Spleen (tissue), 11 donors: ENCODE results near the gene CD80. TPM values are rescaled to one million over a fixed set of nuclear protein-coding genes. Genes with fewer than 3 reads are reported as not detected.
"Not testable (repeated sequence)": the region's sequence is repeated elsewhere in the genome, so short reads cannot be mapped to it uniquely, and the experiment has no call there.

Source experiments
- DNase-seq: peaks from one replicate; pipeline ENCODE4 v3.0.0-alpha.2; 2020
- H3K27ac ChIP-seq, 8 donors: fragments of 200-600 bp; sonication (generic) in 7 of 8; 1 replicate in 4 of 8; 2 replicates in 4 of 8; pipeline versions ENCODE4 v1.5.0 to v1.8.0; 2016 to 2021; ENCODE audit warnings: inconsistent platforms in 4 of 8, mild to moderate bottlenecking in 4 of 8, moderate library complexity in 1 of 8
- H3K27me3 ChIP-seq, 7 donors: fragments of 200-600 bp; sonication (generic) in 6 of 7; replicated peaks in 1 of 7; 1 replicate in 4 of 7; 2 replicates in 3 of 7; pipeline versions ENCODE4 v1.5.0 to v1.8.0; 2016 to 2021; ENCODE audit warnings: inconsistent platforms in 3 of 7, mild to moderate bottlenecking in 1 of 7
- H3K36me3 ChIP-seq, 6 donors: fragments of 200-600 bp; sonication (generic) in 5 of 6; 1 replicate in 4 of 6; 2 replicates in 2 of 6; pipeline versions ENCODE4 v1.5.0 to v1.8.0; 2016 to 2021; ENCODE audit warnings: inconsistent platforms in 2 of 6
- H3K4me1 ChIP-seq, 6 donors: fragments of 200-600 bp; sonication (generic) in 5 of 6; 1 replicate in 3 of 6; 2 replicates in 3 of 6; pipeline versions ENCODE4 v1.5.0 to v1.8.0; 2016 to 2021; ENCODE audit warnings: inconsistent platforms in 3 of 6
- H3K4me3 ChIP-seq, 8 donors: fragments of 200-600 bp; sonication (generic) in 7 of 8; 1 replicate in 4 of 8; 2 replicates in 4 of 8; pipeline versions ENCODE4 v1.5.0 to v1.8.0; 2016 to 2021; ENCODE audit warnings: inconsistent platforms in 4 of 8, mild to moderate bottlenecking in 4 of 8, moderate library complexity in 2 of 8
- H3K9me3 ChIP-seq, 8 donors: fragments of 200-600 bp; sonication (generic) in 7 of 8; 1 replicate in 4 of 8; 2 replicates in 4 of 8; pipeline versions ENCODE4 v1.5.0 to v1.8.0; 2016 to 2021; ENCODE audit warnings: inconsistent platforms in 4 of 8
- POLR2A ChIP-seq, 3 donors: fragments of 450-650 bp; IDR thresholded peaks; one replicate each; pipeline ENCODE4 v1.5.1; 2017; ENCODE audit warnings: antibody characterized with exemption in 3 of 3, mild to moderate bottlenecking in 1 of 3
- POLR2AphosphoS5 ChIP-seq, 3 donors: sonication (generic); formaldehyde crosslinking; IDR thresholded peaks; one replicate each; pipeline ENCODE4 v1.5.1; 2017; ENCODE audit warnings: antibody characterized with exemption in 3 of 3
- WGBS, 5 donors: extraction: QIAGEN DNeasy Blood & Tissue Kit in 3 of 5; methylation state at CpG; one replicate each; pipeline versions ENCODE4 v1.1.5 to v1.1.7; 2013 to 2018; 5-methylcytosine and 5-hydroxymethylcytosine counted together
- intact Hi-C: fragments of 100-400 bp; cut with DNase I; formaldehyde crosslinking; loops from one replicate; pipeline ENCODE4 v1.15.0; 2023; ENCODE audit warnings: low total_unique reads
- polyA plus RNA-seq, 3 donors: library from polyadenylated mRNA; stranded (reverse); fragments of 200-250 nt; gene quantifications; one replicate each; pipeline ENCODE4 v1.2.1, GENCODE V29; 2013
- total RNA-seq, 7 donors: library from RNA; depleted of rRNA in 3 of 7; stranded (reverse); fragments of >200 nt in 3 of 7; fragmentation: NEBNext Ultra II Directional in 4 of 7; extraction: Animal tissue kit (Norgen Biotek cat#: 25700) in 4 of 7; gene quantifications; one replicate each; pipeline versions ENCODE4 v1.1.0 to v1.2.1, GENCODE V29; 2016 to 2021
- TF ChIP-seq, protein P1 (sequence below), 11 experiments: fragments of 200-600 bp in 7 of 11; fragments of 450-650 bp in 4 of 11; sonication (generic) in 4 of 11; IDR thresholded peaks in 8 of 11; conservative IDR thresholded peaks in 3 of 11; 1 replicate in 7 of 11; 2 replicates in 4 of 11; pipeline versions ENCODE4 v1.4.0 to v1.8.0; 2016 to 2021; ENCODE audit warnings: antibody characterized with exemption in 11 of 11, inconsistent platforms in 4 of 11, mild to moderate bottlenecking in 1 of 11
- donor health status: healthy with polysubstance abuse.
- donor health status: DM: no; HTN: no; CAD: no; lungs with moderate emphysema.
- donor health status: DM: no; HTN: no; CAD: no.
- donor health status: Bipolar disorder and iron deficiency.
- donor health status: healthy.
- donor health status: DM: no; HTN: no; CAD: no.
- donor health status: DM: yes; HTN: yes; CAD: no.

Gene CD80
- total and polyA plus RNA-seq, 10 donors, result 1.5 to 33.0 (median 13.4) TPM

DNA sequence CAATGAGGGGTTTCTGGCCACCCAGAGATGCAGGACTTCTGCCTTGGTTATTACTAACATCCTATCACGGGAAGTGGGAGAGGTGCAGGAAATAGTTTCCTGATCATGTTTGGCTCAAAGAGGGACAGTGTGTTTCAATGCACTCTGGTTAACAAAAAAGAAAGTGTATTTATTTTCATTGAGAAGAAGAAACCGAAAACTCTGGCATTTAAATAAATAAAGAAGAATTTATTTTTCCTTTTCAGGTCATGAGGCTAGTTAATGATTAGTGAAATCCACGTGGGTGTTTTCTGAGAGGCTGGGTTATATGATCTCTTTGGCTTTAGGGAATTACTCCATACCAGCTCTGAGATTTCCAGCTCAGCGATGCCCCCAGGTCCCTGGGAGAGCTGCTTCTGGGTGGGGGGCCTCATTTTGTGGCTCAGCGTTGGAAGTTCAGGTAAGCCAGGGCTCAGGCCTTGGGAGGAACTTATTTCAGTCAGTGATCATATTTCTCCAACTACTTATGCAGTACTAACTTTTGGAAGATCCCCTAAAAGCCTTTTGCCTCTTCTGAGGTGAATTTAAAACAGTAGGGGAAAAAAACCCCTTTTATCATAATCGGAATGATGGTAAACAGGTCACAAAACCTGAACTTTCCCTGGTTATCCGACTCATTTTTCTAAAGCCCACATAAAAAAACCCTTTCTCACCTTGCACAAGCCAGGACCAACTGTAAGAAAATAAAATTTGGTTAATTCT lies 38.3 kb upstream of the CD80 start, which contains the start of gene PLA1A:
PLA1A (plus strand) TSS at position 338 of the 741 bp plus-strand sequence; CDS start at position 367, 29 bp downstream.
- DNase-seq, result no peak
- Histone ChIP-seq H3K27ac (peak within 1 kb of the TSS; percentile 29 to 80 (median 65)), H3K4me1 (peaks cover 0 to 42% (median 24%) of the 10 kb centered on the region in 6 donors), H3K36me3 (no peaks in the 10 kb centered on the region), H3K9me3 (no peaks in the 10 kb centered on the region), H3K27me3 (no peaks in the 10 kb centered on the region), H3K4me3 (no peak within 1 kb of the TSS)
- 57 to 73% (median 67%) methylated on average over 7 of the region's 7 CpGs for WGBS, 5 donors
- no peak for TF ChIP-seq POLR2AphosphoS5 (IDR thresholded peaks at IDR 0.05)
- intact Hi-C loops, result no loop called here

- Histone ChIP-seq H3K27ac (peak overlapping the region in 7 of 8 donors; percentile 24 to 80 (median 69)), H3K4me3 (no peak overlapping the region), H3K27me3 (no peaks in the 10 kb centered on the region), H3K9me3 (no peaks in the 10 kb centered on the region), H3K36me3 (no peaks in the 10 kb centered on the region), H3K4me1 (peaks cover 0 to 42% (median 24%) of the 10 kb centered on the region in 6 donors)
- WGBS, 5 donors, result 73 to 85% (median 76%) methylated on average over 6 of the region's 6 CpGs
- no peak for DNase-seq
- intact Hi-C loops, result no loop called here
- no peak for TF ChIP-seq POLR2AphosphoS5 (IDR thresholded peaks at IDR 0.05)
- no peak for TF ChIP-seq POLR2A (IDR thresholded peaks at IDR 0.05)
- TF ChIP-seq, protein P1, sequence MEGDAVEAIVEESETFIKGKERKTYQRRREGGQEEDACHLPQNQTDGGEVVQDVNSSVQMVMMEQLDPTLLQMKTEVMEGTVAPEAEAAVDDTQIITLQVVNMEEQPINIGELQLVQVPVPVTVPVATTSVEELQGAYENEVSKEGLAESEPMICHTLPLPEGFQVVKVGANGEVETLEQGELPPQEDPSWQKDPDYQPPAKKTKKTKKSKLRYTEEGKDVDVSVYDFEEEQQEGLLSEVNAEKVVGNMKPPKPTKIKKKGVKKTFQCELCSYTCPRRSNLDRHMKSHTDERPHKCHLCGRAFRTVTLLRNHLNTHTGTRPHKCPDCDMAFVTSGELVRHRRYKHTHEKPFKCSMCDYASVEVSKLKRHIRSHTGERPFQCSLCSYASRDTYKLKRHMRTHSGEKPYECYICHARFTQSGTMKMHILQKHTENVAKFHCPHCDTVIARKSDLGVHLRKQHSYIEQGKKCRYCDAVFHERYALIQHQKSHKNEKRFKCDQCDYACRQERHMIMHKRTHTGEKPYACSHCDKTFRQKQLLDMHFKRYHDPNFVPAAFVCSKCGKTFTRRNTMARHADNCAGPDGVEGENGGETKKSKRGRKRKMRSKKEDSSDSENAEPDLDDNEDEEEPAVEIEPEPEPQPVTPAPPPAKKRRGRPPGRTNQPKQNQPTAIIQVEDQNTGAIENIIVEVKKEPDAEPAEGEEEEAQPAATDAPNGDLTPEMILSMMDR (IDR thresholded peaks at IDR 0.05 in 8 of 11, conservative IDR thresholded peaks at IDR 0.05 in 3 of 11), result no peak
These were observed 37.0 kb upstream of the CD80 start for GRCh38 chr3:119596398-119596797.

GRCh38 chr3:119595639-119596334 lies 36.4 kb upstream of the CD80 start:
- H3K27me3 ChIP-seq, result no peaks in the 10 kb centered on the region
- DNase-seq, result no peak
- no peaks in the 10 kb centered on the region for H3K36me3 ChIP-seq
- H3K27ac ChIP-seq, result peak overlapping the region in 5 of 8 donors; percentile 4 to 80 (median 38)
- peaks cover 0 to 3% (median 0%) of the 10 kb centered on the region in 8 donors for H3K9me3 ChIP-seq
- 72 to 83% (median 80%) methylated on average over 7 of the region's 7 CpGs for WGBS, 5 donors
- TF ChIP-seq POLR2A (IDR thresholded peaks at IDR 0.05) (no peak), POLR2AphosphoS5 (IDR thresholded peaks at IDR 0.05) (no peak)
- TF ChIP-seq, protein P1 (IDR thresholded peaks at IDR 0.05 in 8 of 11, conservative IDR thresholded peaks at IDR 0.05 in 3 of 11), result no peak
- intact Hi-C loops, result no loop called here
- H3K4me3 ChIP-seq, result peak overlapping the region in 2 of 8 donors; percentile 18 to 20
- peaks cover 0 to 37% (median 24%) of the 10 kb centered on the region in 6 donors for H3K4me1 ChIP-seq

DNA sequence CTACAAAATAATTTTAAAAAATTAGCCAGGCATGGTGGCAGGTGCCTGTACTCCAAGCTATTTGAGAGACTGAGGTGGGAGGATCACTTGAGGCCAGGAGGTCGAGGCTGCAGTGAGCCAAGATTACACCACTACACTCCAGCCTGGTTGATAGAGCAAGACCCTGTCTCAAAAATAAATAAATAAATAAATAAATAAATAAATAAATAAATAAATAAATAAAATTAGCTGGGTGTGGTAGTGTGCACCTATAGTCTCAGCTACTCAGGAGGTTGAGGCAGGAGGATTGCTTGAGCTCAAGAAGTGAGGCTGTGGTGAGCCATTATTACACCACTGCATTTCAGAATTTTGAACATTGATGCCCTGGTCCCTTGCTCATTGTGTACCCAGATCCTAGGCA lies 35.5 kb upstream of the CD80 start:
- intact Hi-C loops, H3K36me3 ChIP-seq, H3K27me3 ChIP-seq, H3K4me3 ChIP-seq, DNase-seq, H3K27ac ChIP-seq: not testable (repeated sequence)
- 86 to 100% (median 92%) methylated on average over 1 of the region's 1 CpG for WGBS, 5 donors
- Histone ChIP-seq H3K4me1 (peaks cover 0 to 32% (median 22%) of the 10 kb centered on the region in 6 donors), H3K9me3 (peaks cover 0 to 11% (median 0%) of the 10 kb centered on the region in 8 donors)

GRCh38 chr3:119594066-119594465 lies 34.7 kb upstream of the CD80 start:
- Histone ChIP-seq H3K27ac (no peak overlapping the region), H3K27me3 (no peaks in the 10 kb centered on the region), H3K36me3 (no peaks in the 10 kb centered on the region), H3K4me3 (no peak overlapping the region), H3K4me1 (peaks cover 0 to 40% (median 23%) of the 10 kb centered on the region in 6 donors), H3K9me3 (peaks cover 0 to 11% (median 0%) of the 10 kb centered on the region in 8 donors)
- no peak for DNase-seq
- 77 to 90% (median 84%) methylated on average over 5 of the region's 5 CpGs for WGBS, 5 donors
- TF ChIP-seq, protein P1 (IDR thresholded peaks at IDR 0.05 in 8 of 11, conservative IDR thresholded peaks at IDR 0.05 in 3 of 11), result no peak
- TF ChIP-seq POLR2A (IDR thresholded peaks at IDR 0.05) (no peak), POLR2AphosphoS5 (IDR thresholded peaks at IDR 0.05) (no peak)
- intact Hi-C loops, result no loop called here
